Spinal cord (tissue), 10 donors: ENCODE results near the gene HSPH1. TPM values are rescaled to one million over a fixed set of nuclear protein-coding genes. Genes with fewer than 3 reads are reported as not detected.
"Not testable (repeated sequence)": the region's sequence is repeated elsewhere in the genome, so short reads cannot be mapped to it uniquely, and the experiment has no call there.

Experiments
- DNase-seq, 6 donors: peaks; one replicate each; pipeline versions ENCODE4 v3.0.0 to v3.0.0-alpha.2; 2013 to 2015; ENCODE audit warnings: low spot score in 6 of 6, low read depth in 4 of 6
- H3K27ac ChIP-seq: one replicate; pipeline ENCODE4 v1.5.1; 2013; ENCODE audit warnings: low read depth, low read length, control low read depth
- H3K27me3 ChIP-seq: one replicate; pipeline ENCODE4 v1.6.1; 2013; ENCODE audit warnings: low read length; ENCODE audit not compliant: control insufficient read depth, insufficient read depth
- H3K36me3 ChIP-seq: one replicate; pipeline ENCODE4 v1.6.1; 2013; ENCODE audit warnings: low read length; ENCODE audit not compliant: control insufficient read depth, insufficient read depth
- H3K4me1 ChIP-seq: one replicate; pipeline ENCODE4 v1.6.1; 2013; ENCODE audit warnings: low read length; ENCODE audit not compliant: control insufficient read depth, insufficient read depth
- H3K4me3 ChIP-seq: one replicate; pipeline ENCODE4 v1.5.1; 2013; ENCODE audit warnings: low read depth, low read length, control low read depth
- H3K9me3 ChIP-seq: one replicate; pipeline ENCODE4 v1.6.1; 2013; ENCODE audit warnings: low read length; ENCODE audit not compliant: control insufficient read depth, insufficient read depth
- WGBS: methylation state at CpG from one replicate; pipeline ENCODE4 v1.1.5; 2013; ENCODE audit warnings: missing lambda C conversion rate; ENCODE audit not compliant: insufficient coverage; 5-methylcytosine and 5-hydroxymethylcytosine counted together
- polyA plus RNA-seq, 2 donors: library from polyadenylated mRNA; unstranded; fragments of 120-200 nt; gene quantifications; one replicate each; pipeline ENCODE4 v1.2.1, GENCODE V29; 2013; ENCODE audit not compliant: insufficient read length in 2 of 2
- total RNA-seq, 2 donors: library from RNA; depleted of rRNA in 1 of 2; stranded (reverse); fragments of 120-200 nt in 1 of 2; fragments of >200 nt in 1 of 2; gene quantifications; one replicate each; pipeline versions ENCODE4 v1.2.3 to v1.2.4, GENCODE V29; 2013 to 2014
- donor health status: healthy.

Gene HSPH1
- total and polyA plus RNA-seq, 4 donors = 77.2 to 182 (median 158) TPM

DNA sequence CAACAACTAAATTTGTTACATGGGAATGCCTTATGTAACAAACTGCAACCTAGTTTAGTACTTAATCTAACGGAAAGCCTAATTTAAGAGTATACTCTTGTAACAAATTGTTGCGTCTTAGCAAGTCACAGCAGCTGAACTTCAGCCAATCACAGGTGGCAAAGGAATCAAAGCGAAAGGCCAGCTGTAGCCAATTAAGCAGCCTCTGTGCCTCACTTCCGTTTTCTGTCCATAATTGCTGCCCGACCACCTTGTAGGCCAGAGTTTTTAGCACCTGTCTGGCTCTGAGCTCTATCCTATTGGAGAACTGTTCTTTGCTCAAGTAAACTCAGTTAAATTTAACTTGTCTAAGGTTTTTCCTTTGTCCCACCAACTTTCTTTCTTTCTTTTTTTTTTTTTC is 18.1 kb upstream of the HSPH1 start:
- Histone ChIP-seq H3K4me3 (no peak overlapping the region), H3K27me3 (no peaks in the 10 kb centered on the region), H3K4me1 (no peaks in the 10 kb centered on the region), H3K9me3 (no peaks in the 10 kb centered on the region), H3K36me3 (no peaks in the 10 kb centered on the region), H3K27ac (no peak overlapping the region)
- 86% methylated on average over 4 of the region's 5 CpGs for WGBS
- no peak for DNase-seq

DNA sequence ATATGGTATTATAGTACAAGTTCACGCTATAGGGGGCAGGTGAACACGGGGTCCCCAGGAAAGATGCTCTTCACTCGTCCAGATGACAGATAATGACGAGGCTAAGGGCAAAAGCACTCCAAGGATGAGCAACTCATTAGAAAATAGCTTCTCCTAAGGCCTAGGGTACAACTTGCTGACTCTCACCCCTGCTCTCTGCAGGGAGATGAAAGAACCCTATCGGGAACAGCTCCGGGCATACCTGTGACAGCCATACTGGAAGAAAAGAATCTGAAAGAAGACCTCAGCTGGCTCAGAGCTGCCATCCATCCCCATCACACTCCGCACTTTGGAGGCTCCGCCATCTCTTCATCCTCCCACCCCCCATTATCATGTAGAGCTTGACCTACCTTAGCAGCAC is 17.5 kb upstream of the HSPH1 start:
- WGBS = 82% methylated on average over 6 of the region's 8 CpGs
- Histone ChIP-seq H3K4me1 (no peaks in the 10 kb centered on the region), H3K4me3 (no peak overlapping the region), H3K27ac (no peak overlapping the region), H3K27me3 (no peaks in the 10 kb centered on the region), H3K36me3 (no peaks in the 10 kb centered on the region), H3K9me3 (no peaks in the 10 kb centered on the region)
- no peak for DNase-seq

DNA sequence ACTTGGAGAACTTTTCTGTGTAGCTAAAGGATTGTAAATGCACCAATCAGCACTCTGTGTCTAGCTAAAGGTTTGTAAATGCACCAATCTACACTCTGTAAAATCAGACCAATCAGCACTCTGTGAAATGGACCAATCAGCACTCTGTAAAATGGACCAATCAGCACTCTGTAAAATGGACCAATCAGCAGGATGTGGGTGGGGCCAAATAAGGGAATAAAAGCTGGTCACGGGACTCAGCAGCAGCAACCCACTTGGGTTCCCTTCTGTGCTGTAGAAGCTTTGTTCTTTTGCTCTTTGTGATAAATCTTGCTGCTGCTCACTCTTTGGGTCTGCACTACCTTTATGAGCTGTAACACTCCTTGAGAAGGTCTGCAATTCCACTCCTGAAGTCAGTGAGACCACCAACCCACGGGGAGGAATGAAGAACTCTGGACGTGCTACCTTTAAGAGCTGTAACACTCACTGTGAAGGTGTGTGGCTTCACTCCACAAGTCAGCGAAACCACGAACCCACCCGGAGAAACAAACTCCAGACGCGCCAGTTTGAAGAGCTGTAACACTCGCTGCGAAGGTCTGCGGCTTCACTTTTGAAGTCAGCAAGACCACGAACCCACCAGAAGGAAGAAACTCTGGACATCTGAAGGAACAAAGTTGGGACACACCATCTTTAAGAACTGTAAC is 16.2 kb upstream of the HSPH1 start:
- not testable (repeated sequence) for H3K27me3 ChIP-seq, H3K27ac ChIP-seq, H3K9me3 ChIP-seq, DNase-seq, H3K36me3 ChIP-seq, H3K4me3 ChIP-seq, H3K4me1 ChIP-seq
- WGBS = 95% methylated on average over 12 of the region's 12 CpGs

DNA sequence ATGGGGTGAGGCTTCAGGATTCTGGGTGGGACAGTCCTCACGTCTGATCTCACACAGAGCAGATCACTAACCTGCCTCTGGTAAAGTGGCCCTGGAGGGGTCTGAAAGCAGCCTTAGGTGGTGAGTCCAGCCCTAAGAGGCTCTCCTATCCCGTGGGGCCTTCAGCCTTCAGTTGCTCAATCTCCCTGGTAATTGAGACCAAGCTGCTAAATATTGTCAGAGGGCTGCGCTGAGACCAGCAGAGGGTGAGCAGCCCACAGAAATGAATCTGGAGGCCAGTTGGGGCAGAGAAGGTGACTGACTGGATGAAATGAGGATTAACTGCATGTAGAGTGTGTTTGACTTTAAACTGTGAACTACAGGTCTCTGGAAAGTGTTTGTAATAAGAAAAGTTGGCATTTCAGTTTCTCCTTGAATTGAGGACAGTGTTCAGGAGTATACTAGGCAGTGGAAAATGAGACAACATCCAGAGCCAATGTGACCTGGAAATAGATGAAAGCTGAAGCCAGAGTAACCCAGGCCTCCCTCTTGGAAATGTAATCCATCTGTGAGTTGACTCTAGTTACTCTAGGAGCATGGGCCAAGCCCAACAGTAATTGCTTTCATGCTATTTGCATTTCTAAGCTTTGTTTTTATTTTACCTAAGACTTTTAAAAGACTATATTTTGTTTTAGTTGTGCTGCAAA is 14.3 kb upstream of the HSPH1 start:
- Histone ChIP-seq H3K4me3 (no peak overlapping the region), H3K27me3 (no peaks in the 10 kb centered on the region), H3K9me3 (no peaks in the 10 kb centered on the region), H3K36me3 (no peaks in the 10 kb centered on the region), H3K27ac (no peak overlapping the region), H3K4me1 (no peaks in the 10 kb centered on the region)
- peak in 1 of 6 donors; percentile 16 for DNase-seq
- 81% methylated on average over 3 of the region's 3 CpGs for WGBS

DNA sequence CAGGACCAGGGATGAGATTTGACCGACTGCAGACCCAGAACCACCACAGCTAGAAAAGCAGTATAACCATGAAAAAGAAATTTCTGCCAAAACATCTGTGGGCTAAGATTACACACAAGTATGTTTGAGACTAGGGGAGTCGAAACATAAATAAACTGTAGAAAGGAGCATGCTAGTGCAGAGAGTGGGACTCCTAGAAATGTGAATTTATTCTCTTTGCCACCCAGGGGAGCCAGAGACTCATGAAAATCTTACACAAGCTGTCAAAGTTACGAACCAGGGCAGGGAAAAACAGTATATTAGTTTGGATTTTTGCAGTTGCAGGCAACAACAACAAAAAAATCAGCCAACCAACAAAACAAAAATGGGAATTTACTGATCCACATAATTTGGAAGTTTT is 12.3 kb upstream of the HSPH1 start:
- H3K9me3 ChIP-seq = no peaks in the 10 kb centered on the region
- no peak overlapping the region for H3K4me3 ChIP-seq
- H3K4me1 ChIP-seq = no peaks in the 10 kb centered on the region
- H3K36me3 ChIP-seq = no peaks in the 10 kb centered on the region
- peak in 3 of 6 donors; percentile 26 to 81 (median 56) for DNase-seq
- H3K27me3 ChIP-seq = no peaks in the 10 kb centered on the region
- H3K27ac ChIP-seq = no peak overlapping the region
- WGBS = no CpG with 5 or more reads among the region's 3 CpGs

DNA sequence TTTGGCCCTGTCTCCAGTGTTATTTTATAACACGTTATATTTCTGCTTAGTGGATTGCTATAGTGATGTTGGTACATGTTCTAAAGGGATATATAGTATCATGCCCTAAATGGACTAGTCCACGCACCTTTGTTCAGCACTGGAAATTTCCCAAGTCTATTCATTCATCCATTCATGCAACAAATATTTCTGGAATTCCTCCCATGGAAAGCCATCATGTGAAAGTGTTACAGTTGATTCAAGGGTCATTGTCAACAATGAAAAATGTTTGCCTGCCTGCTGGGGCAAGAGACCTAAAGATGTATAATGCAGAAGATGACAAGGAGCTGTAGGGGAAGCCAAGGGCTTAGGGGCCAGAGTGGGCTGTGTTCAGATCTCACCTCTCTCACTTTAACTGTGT is 10.8 kb upstream of the HSPH1 start:
- H3K4me3 ChIP-seq = no peak overlapping the region
- DNase-seq = no peak
- no peaks in the 10 kb centered on the region for H3K27me3 ChIP-seq
- H3K36me3 ChIP-seq = no peaks in the 10 kb centered on the region
- H3K27ac ChIP-seq = no peak overlapping the region
- no peaks in the 10 kb centered on the region for H3K4me1 ChIP-seq
- WGBS = no CpG with 5 or more reads among the region's 2 CpGs
- H3K9me3 ChIP-seq = no peaks in the 10 kb centered on the region

DNA sequence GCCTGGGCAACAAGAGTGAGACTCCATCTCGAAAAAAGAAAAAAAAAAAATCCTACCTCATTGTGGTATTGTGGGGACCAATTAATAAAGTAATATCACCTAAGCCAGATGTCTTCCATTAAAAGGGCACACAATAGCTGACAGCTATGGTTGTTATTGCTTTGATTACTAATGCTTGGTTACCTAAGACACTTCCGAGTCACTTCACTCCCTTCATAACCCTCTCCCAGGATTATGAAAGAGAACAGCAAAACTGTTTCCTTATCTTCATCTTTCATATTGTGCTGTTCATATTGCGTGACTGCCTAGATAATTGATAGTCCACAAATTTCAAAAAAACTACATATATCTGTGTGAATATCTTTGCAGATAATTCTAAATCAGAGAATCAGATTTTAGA is 10.3 kb upstream of the HSPH1 start:
- WGBS = no CpG with 5 or more reads among the region's 3 CpGs
- Histone ChIP-seq H3K27ac (no peak overlapping the region), H3K9me3 (no peaks in the 10 kb centered on the region), H3K36me3 (no peaks in the 10 kb centered on the region), H3K4me1 (no peaks in the 10 kb centered on the region), H3K4me3 (no peak overlapping the region), H3K27me3 (no peaks in the 10 kb centered on the region)
- DNase-seq = no peak

DNA sequence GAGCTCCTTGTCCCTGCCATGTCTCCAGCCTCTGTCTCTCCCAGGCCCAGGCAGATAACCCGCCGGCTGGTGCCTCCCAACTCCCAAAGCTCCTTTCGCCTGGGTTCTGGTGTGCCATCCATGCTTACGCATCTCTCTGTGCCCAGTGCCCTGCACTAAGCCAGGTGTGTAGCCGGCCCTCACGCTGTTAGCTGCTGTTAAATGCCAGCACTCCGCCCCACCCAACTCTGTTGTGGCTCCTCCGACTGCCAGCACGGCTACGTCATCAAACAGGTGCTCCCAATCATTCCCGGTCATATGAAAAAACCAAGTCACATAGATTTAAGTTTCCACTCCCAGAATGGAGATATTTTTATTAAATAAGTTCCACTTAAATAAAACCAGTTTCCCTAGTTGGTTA is 7.0 kb upstream of the HSPH1 start:
- Histone ChIP-seq H3K27me3 (no peaks in the 10 kb centered on the region), H3K4me3 (no peak overlapping the region), H3K27ac (no peak overlapping the region), H3K36me3 (no peaks in the 10 kb centered on the region), H3K9me3 (no peaks in the 10 kb centered on the region), H3K4me1 (no peaks in the 10 kb centered on the region)
- 85% methylated on average over 7 of the region's 11 CpGs for WGBS
- no peak for DNase-seq

DNA sequence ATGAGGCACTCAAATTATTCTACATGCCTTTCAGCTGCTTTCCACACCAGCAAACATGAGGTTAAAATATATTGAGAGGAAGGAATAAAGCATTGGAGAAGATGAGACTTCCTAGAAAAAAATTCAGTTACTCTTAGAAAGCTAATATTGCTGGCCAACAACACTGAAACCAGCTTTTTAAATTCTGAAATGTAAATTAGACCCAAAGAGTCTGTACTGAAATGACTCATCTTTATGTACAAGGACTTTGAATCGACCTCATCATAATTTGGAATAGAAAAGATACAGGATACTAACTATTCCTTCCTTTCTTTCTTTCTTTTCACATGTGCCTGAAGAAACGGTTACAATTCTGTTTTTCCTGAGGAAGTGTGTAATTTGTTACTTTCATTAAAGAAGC is 6.5 kb upstream of the HSPH1 start:
- DNase-seq = no peak
- H3K4me1 ChIP-seq = no peaks in the 10 kb centered on the region
- WGBS = no CpG with 5 or more reads among the region's 2 CpGs
- no peak overlapping the region for H3K4me3 ChIP-seq
- no peaks in the 10 kb centered on the region for H3K36me3 ChIP-seq
- H3K27me3 ChIP-seq = no peaks in the 10 kb centered on the region
- H3K9me3 ChIP-seq = no peaks in the 10 kb centered on the region
- no peak overlapping the region for H3K27ac ChIP-seq

DNA sequence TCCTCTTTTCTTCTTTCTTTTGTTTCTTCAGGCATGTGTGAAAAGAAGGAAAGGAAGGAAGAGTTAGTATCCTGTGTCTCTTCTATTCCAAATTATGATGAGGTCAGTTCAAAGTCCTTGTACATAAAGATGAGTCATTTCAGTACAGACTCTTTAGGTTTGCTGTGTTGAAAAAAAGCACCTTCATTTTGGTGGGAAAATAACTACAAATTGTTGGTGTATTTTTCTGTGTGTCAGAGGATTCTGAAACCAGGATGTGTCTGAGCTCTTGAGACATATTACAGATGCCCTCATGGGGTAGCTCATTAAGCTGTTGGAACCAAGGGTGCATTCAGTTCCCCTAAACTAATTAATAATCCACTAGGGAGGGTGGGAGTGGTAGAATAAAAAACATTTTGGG is 5.8 kb upstream of the HSPH1 start:
- DNase-seq = no peak
- H3K27me3 ChIP-seq = no peaks in the 10 kb centered on the region
- H3K27ac ChIP-seq = no peak overlapping the region
- H3K36me3 ChIP-seq = no peaks in the 10 kb centered on the region
- H3K4me3 ChIP-seq = no peak overlapping the region
- no peaks in the 10 kb centered on the region for H3K9me3 ChIP-seq
- H3K4me1 ChIP-seq = no peaks in the 10 kb centered on the region
